H1 (cell line): ENCODE data around the gene PACSIN2.
"Not testable (repeated sequence)": the region's sequence is repeated elsewhere in the genome, so short reads cannot be mapped to it uniquely, and the experiment has no call there.

Source experiments
- CEBPB ChIP-seq: IDR thresholded peaks from 2 replicates; pipeline ENCODE4 v1.6.1; 2012; ENCODE audit warnings: low read depth, low read length
- EP300 ChIP-seq, 2 experiments: IDR thresholded peaks; 1 replicate in 1 of 2; 2 replicates in 1 of 2; pipeline ENCODE4 v1.6.1; 2011 to 2012; ENCODE audit warnings: low read depth in 2 of 2, low read length in 2 of 2, mild to moderate bottlenecking in 2 of 2, borderline replicate concordance in 1 of 2, inconsistent platforms in 1 of 2, moderate library complexity in 1 of 2
- EZH2 ChIP-seq: fragments of 200-600 bp; sonication (generic); IDR thresholded peaks from 2 replicates; pipeline ENCODE4 v1.7.1; 2012; ENCODE audit warnings: low read depth, mild to moderate bottlenecking, moderate library complexity, low read length, inconsistent platforms; ENCODE audit not compliant: severe bottlenecking
- GABPA ChIP-seq: IDR thresholded peaks from 2 replicates; pipeline ENCODE4 v1.6.1; 2011; ENCODE audit warnings: mild to moderate bottlenecking, low read length, moderate library complexity, borderline replicate concordance; ENCODE audit not compliant: insufficient read depth
- JUND ChIP-seq: IDR thresholded peaks from 2 replicates; pipeline ENCODE4 v1.6.1; 2011; ENCODE audit warnings: mild to moderate bottlenecking, improper control_type of control experiment, low read length
- NRF1 ChIP-seq: IDR thresholded peaks from 2 replicates; pipeline ENCODE4 v1.6.1; 2011; ENCODE audit warnings: mild to moderate bottlenecking, low read depth, low read length, improper control_type of control experiment
- POLR2A ChIP-seq, 2 experiments: IDR thresholded peaks; 1 replicate in 1 of 2; 2 replicates in 1 of 2; pipeline ENCODE4 v1.6.1; 2011; ENCODE audit warnings: low read depth in 2 of 2, low read length in 2 of 2, mild to moderate bottlenecking in 2 of 2; ENCODE audit errors: control extremely low read depth in 1 of 2
- SIX5 ChIP-seq: IDR thresholded peaks from 2 replicates; pipeline ENCODE4 v1.6.1; 2011; ENCODE audit warnings: mild to moderate bottlenecking, low read depth, low read length
- TAF1 ChIP-seq: IDR thresholded peaks from 2 replicates; pipeline ENCODE4 v1.6.1; 2011; ENCODE audit warnings: mild to moderate bottlenecking, low read depth, low read length
- TAF7 ChIP-seq: optimal IDR thresholded peaks from 2 replicates; pipeline ENCODE3; 2011; ENCODE audit warnings: low read depth, mild to moderate bottlenecking, inconsistent platforms, low read length, moderate library complexity, borderline replicate concordance
- TF ChIP-seq, protein P1 (sequence below), 3 experiments: IDR thresholded peaks; 1 replicate in 2 of 3; 2 replicates in 1 of 3; pipeline versions ENCODE4 v1.5.1 to v1.6.1; 2011; ENCODE audit warnings: low read length in 3 of 3, mild to moderate bottlenecking in 3 of 3, inconsistent platforms in 2 of 3, low read depth in 1 of 3, moderate library complexity in 1 of 3; ENCODE audit not compliant: insufficient read depth in 1 of 3; ENCODE audit errors: control extremely low read depth in 1 of 3
- TF ChIP-seq, protein P2 (sequence below): IDR thresholded peaks from 2 replicates; pipeline ENCODE4 v1.6.1; 2011; ENCODE audit warnings: low read depth, mild to moderate bottlenecking, low read length; ENCODE audit not compliant: insufficient read depth

DNA sequence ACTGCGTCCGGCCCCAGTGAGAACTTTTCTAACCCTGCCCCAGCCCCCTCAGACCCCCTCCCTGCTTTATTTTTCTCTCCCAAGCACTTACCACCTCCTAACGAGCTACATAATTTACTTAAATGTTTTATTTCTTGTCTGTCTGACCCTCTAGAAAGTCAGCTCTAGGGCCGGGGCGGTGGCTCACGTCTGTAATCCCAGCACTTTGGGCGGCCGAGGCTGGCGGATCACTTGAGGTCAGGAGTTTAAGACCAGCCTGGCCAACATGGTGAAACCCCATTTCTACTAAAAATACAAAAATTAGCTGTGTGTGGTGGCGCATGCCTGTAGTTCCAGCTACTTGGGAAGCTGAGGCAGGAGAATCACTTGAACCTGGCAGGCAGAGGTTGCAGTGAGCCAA lies 89.9 kb downstream of the PACSIN2 start:
- not testable (repeated sequence) for TF ChIP-seq EP300 (IDR thresholded peaks at IDR 0.05; ENCODE audit: borderline replicate concordance in 1 of 2, low read depth in 2 of 2, low read length in 2 of 2); TAF1; CEBPB; POLR2A (IDR thresholded peaks at IDR 0.05; ENCODE audit: control extremely low read depth in 1 of 2, low read depth in 2 of 2, low read length in 2 of 2); TAF7; GABPA; NRF1; SIX5; JUND; EZH2
- TF ChIP-seq, protein P1, sequence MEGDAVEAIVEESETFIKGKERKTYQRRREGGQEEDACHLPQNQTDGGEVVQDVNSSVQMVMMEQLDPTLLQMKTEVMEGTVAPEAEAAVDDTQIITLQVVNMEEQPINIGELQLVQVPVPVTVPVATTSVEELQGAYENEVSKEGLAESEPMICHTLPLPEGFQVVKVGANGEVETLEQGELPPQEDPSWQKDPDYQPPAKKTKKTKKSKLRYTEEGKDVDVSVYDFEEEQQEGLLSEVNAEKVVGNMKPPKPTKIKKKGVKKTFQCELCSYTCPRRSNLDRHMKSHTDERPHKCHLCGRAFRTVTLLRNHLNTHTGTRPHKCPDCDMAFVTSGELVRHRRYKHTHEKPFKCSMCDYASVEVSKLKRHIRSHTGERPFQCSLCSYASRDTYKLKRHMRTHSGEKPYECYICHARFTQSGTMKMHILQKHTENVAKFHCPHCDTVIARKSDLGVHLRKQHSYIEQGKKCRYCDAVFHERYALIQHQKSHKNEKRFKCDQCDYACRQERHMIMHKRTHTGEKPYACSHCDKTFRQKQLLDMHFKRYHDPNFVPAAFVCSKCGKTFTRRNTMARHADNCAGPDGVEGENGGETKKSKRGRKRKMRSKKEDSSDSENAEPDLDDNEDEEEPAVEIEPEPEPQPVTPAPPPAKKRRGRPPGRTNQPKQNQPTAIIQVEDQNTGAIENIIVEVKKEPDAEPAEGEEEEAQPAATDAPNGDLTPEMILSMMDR (IDR thresholded peaks at IDR 0.05; ENCODE audit: control extremely low read depth in 1 of 3, insufficient read depth in 1 of 3, low read depth in 1 of 3, low read length in 3 of 3): not testable (repeated sequence)
- TF ChIP-seq, protein P2, sequence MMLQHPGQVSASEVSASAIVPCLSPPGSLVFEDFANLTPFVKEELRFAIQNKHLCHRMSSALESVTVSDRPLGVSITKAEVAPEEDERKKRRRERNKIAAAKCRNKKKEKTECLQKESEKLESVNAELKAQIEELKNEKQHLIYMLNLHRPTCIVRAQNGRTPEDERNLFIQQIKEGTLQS: not testable (repeated sequence)
